Measurements from ENCODE around the gene PRKAR1B. TPM values are rescaled to one million over a fixed set of nuclear protein-coding genes. Genes with fewer than 3 reads are reported as not detected.

PRKAR1B gene
- total RNA-seq, 1 experiment from 2014 or later, result 14.1 TPM

GRCh38 chr7:512146-512510, 215.0 kb downstream of the PRKAR1B start:
- no peak for TF ChIP-seq CEBPB (IDR thresholded peaks at IDR 0.05; ENCODE audit: low read depth)
- TF ChIP-seq POLR2AphosphoS5 (IDR thresholded peaks at IDR 0.05; ENCODE audit: low read depth, low read length), result no peak
- TF ChIP-seq YY1 (IDR thresholded peaks at IDR 0.05; ENCODE audit: extremely low read depth, insufficient replicate concordance, low read depth, low read length), result no peak
- TF ChIP-seq ZNF274 (IDR thresholded peaks at IDR 0.05; ENCODE audit: low read depth, low read length), result no peak
- no peak for TF ChIP-seq EGR1 (IDR thresholded peaks at IDR 0.05; ENCODE audit: low read depth)
- TF ChIP-seq EZH2 (IDR thresholded peaks at IDR 0.05), result no peak
- no peak for TF ChIP-seq REST (IDR thresholded peaks at IDR 0.05; ENCODE audit: low read depth)
- TF ChIP-seq SRF (IDR thresholded peaks at IDR 0.05; ENCODE audit: low read depth), result no peak
- no peak for TF ChIP-seq FOSL1 (IDR thresholded peaks at IDR 0.05; ENCODE audit: low read depth)
- no peak for TF ChIP-seq JUND (IDR thresholded peaks at IDR 0.05)
- no peak for TF ChIP-seq SIN3A (IDR thresholded peaks at IDR 0.05; ENCODE audit: low read depth)
- TF ChIP-seq MAX (IDR thresholded peaks at IDR 0.05), result no peak
- TF ChIP-seq ZFX (IDR thresholded peaks at IDR 0.05), result no peak
- no peak for TF ChIP-seq ATF3 (IDR thresholded peaks at IDR 0.05)
- TF ChIP-seq ZBTB33 (IDR thresholded peaks at IDR 0.05; ENCODE audit: extremely low read depth, insufficient replicate concordance, low read length), result no peak
- no peak for TF ChIP-seq CBX3 (IDR thresholded peaks at IDR 0.05; ENCODE audit: low read depth)
- no peak for TF ChIP-seq CTCF (IDR thresholded peaks at IDR 0.05 in 2 of 3, conservative IDR thresholded peaks at IDR 0.05 in 1 of 3; ENCODE audit: borderline replicate concordance in 1 of 3, insufficient read depth in 1 of 3, low read depth in 2 of 3, low read length in 2 of 3)
- no peak for TF ChIP-seq SP1 (IDR thresholded peaks at IDR 0.05; ENCODE audit: low read depth)
- no peak for TF ChIP-seq EZH2phosphoT487 (IDR thresholded peaks at IDR 0.05; ENCODE audit: borderline replicate concordance)
- TF ChIP-seq RAD21 (IDR thresholded peaks at IDR 0.05; ENCODE audit: low read depth), result no peak
- Histone ChIP-seq H3K4me2 (ENCODE audit: low read length) (no peak overlapping the region), H3K9ac (ENCODE audit: low read length) (no peak overlapping the region), H3K27ac (ENCODE audit: low read depth, low read length) (no peak overlapping the region), H3K4me1 (ENCODE audit: control insufficient read depth in 1 of 2, insufficient read depth in 2 of 2, low read length in 2 of 2) (peaks cover 3 to 27% of the 10 kb centered on the region in 2 experiments; a peak in 3 of 4 replicates), H3K9me3 (ENCODE audit: control insufficient read depth in 1 of 2, insufficient read depth in 1 of 2, low read depth in 1 of 2, low read length in 2 of 2) (no peaks in the 10 kb centered on the region), H3K4me3 (replicated peaks in 1 of 2; ENCODE audit: low read depth in 1 of 2, low read length in 2 of 2) (no peak overlapping the region), H4K20me1 (ENCODE audit: insufficient read depth) (no peaks in the 10 kb centered on the region), H3K27me3 (ENCODE audit: insufficient read depth, low read length) (no peaks in the 10 kb centered on the region), H3K36me3 (ENCODE audit: control insufficient read depth in 1 of 2, insufficient read depth in 2 of 2, low read length in 2 of 2) (no peaks in the 10 kb centered on the region; a peak in 2 of 4 replicates), H3K9me2 (ENCODE audit: insufficient read depth) (no peaks in the 10 kb centered on the region), H3K79me2 (ENCODE audit: insufficient read depth, low read length) (peaks cover 38% of the 10 kb centered on the region), H2AFZ (ENCODE audit: low read depth, low read length, poor library complexity, severe bottlenecking) (no peak overlapping the region)
- DNase-seq (ENCODE audit: low read depth, low spot score) (no peak), ATAC-seq (no peak)
- CTCF ChIA-PET, result no interaction called here
- RAD21 ChIA-PET (ENCODE audit: low non-redundant PET in 1 of 2, low total read pairs in 2 of 2, uncharacterized antibody in 2 of 2, unreplicated experiment in 2 of 2), result no interaction called here
- BruUV-seq (replicated peaks), result no TSS peak
- intact Hi-C loops (cut with micrococcal nuclease), result loop anchor here (10.0 kb wide), 1 partner anchor 187 kb away; no protein-coding TSS in a partner anchor
- POLR2A ChIA-PET, result no interaction called here

All from HCT116 (cell line).